HG03103 (cell line): ENCODE data around the gene HEY2.
"Not testable (repeated sequence)": the region's sequence is repeated elsewhere in the genome, so short reads cannot be mapped to it uniquely, and the experiment has no call there.

ENCODE experiments used
- ATAC-seq: cut with Tn5 transposase; IDR thresholded peaks from one replicate; pipeline ENCODE4 v1.9.1; 2021; ENCODE audit warnings: low read depth; ENCODE audit not compliant: unreplicated experiment

HEY2 gene

GRCh38 chr6:125749173-125749864, at the start of gene HEY2:
Gene HEY2 (plus strand): TSS chr6:125749632. CDS start chr6:125749777, 145 bp downstream.
- ATAC-seq, result peak; percentile 81

GRCh38 chr6:125700581-125701353, 48.7 kb upstream of the HEY2 start:
- ATAC-seq, result no peak

- ATAC-seq, result no peak
Observed at GRCh38 chr6:125701354-125701668, 48.1 kb upstream of the HEY2 start.

- ATAC-seq, result not testable (repeated sequence)
Observed at GRCh38 chr6:125703882-125704281, 45.5 kb upstream of the HEY2 start.

GRCh38 chr6:125707615-125708243, 41.7 kb upstream of the HEY2 start:
- no peak for ATAC-seq

GRCh38 chr6:125711013-125711675, 38.3 kb upstream of the HEY2 start:
- ATAC-seq, result no peak

- peak; percentile 46 for ATAC-seq
Observed at GRCh38 chr6:125714441-125715090, 34.9 kb upstream of the HEY2 start.

GRCh38 chr6:125717120-125717731, 32.2 kb upstream of the HEY2 start:
- peak; percentile 80 for ATAC-seq

GRCh38 chr6:125718109-125718508, 31.3 kb upstream of the HEY2 start:
- no peak for ATAC-seq

GRCh38 chr6:125722886-125723285, 26.5 kb upstream of the HEY2 start:
- no peak for ATAC-seq

GRCh38 chr6:125727216-125727615, 22.2 kb upstream of the HEY2 start:
- no peak for ATAC-seq

- no peak for ATAC-seq
Observed at GRCh38 chr6:125728739-125729138, 20.7 kb upstream of the HEY2 start.

- no peak for ATAC-seq
Observed at GRCh38 chr6:125729983-125730382, 19.4 kb upstream of the HEY2 start.

- peak; percentile 64 for ATAC-seq
Observed at GRCh38 chr6:125732398-125732797, 17.0 kb upstream of the HEY2 start.

GRCh38 chr6:125733516-125734300, 15.7 kb upstream of the HEY2 start:
- ATAC-seq, result no peak

- no peak for ATAC-seq
Observed at GRCh38 chr6:125738276-125738675, 11.2 kb upstream of the HEY2 start.

- no peak for ATAC-seq
Observed at GRCh38 chr6:125739364-125739763, 10.1 kb upstream of the HEY2 start.

- no peak for ATAC-seq
Observed at GRCh38 chr6:125741336-125741735, 8.1 kb upstream of the HEY2 start.

- no peak for ATAC-seq
Observed at GRCh38 chr6:125742024-125742423, 7.4 kb upstream of the HEY2 start.
